Fibroblast of pulmonary artery (primary cell): ENCODE data around the gene OR6N2.

Experiments
- DNase-seq: peaks from one replicate; pipeline ENCODE4 v3.0.0-alpha.2; 2010; ENCODE audit warnings: low read depth
- H3K4me3 ChIP-seq: replicated peaks from 2 replicates; pipeline ENCODE4 v1.5.1; 2011; ENCODE audit warnings: low read depth, mild to moderate bottlenecking, control low read depth, low read length, moderate library complexity
- TF ChIP-seq, protein P1 (sequence below): IDR thresholded peaks from 2 replicates; pipeline ENCODE4 v1.5.1; 2011; ENCODE audit warnings: mild to moderate bottlenecking, control low read depth, low read length, inconsistent platforms; ENCODE audit errors: missing control alignments

The OR6N2 gene

DNA sequence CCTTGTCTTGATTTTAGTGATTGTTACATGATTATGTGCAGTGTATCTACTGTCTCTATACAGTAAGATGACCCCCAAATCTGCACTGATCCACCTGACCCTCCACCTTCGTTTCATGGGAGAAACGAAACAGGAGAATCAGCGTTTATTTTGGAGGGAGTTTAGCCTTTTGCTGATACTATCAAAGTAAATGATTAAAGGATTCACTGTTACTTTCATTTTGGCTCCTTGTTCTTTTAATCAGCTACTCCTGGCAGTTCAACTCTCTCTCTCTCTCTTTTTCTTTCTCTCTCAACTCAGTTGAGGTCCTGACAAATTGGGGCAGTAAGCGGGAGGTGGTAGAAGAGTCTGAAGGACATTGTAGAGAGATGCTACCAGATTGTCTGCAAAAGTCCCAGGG is 50.6 kb downstream of the OR6N2 start:
- DNase-seq: no peak

GRCh38 chr1:158728510-158729225 is 52.3 kb downstream of the OR6N2 start:
- H3K4me3 ChIP-seq: no peak overlapping the region
- TF ChIP-seq, protein P1, sequence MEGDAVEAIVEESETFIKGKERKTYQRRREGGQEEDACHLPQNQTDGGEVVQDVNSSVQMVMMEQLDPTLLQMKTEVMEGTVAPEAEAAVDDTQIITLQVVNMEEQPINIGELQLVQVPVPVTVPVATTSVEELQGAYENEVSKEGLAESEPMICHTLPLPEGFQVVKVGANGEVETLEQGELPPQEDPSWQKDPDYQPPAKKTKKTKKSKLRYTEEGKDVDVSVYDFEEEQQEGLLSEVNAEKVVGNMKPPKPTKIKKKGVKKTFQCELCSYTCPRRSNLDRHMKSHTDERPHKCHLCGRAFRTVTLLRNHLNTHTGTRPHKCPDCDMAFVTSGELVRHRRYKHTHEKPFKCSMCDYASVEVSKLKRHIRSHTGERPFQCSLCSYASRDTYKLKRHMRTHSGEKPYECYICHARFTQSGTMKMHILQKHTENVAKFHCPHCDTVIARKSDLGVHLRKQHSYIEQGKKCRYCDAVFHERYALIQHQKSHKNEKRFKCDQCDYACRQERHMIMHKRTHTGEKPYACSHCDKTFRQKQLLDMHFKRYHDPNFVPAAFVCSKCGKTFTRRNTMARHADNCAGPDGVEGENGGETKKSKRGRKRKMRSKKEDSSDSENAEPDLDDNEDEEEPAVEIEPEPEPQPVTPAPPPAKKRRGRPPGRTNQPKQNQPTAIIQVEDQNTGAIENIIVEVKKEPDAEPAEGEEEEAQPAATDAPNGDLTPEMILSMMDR: no peak
- DNase-seq: no peak

More for the DNA sequence above, 50.6 kb downstream of the OR6N2 start:
- TF ChIP-seq, protein P1: no peak
- H3K4me3 ChIP-seq: no peak overlapping the region

GRCh38 chr1:158724442-158724841 is 56.6 kb downstream of the OR6N2 start:
- no peak overlapping the region for H3K4me3 ChIP-seq
- TF ChIP-seq, protein P1: no peak
- no peak for DNase-seq
